GM13976 (cell line): Measurements from ENCODE around the gene SCUBE1.
A peak's percentile ranks its signal among the peaks of the same experiment; 100 is the strongest.

ENCODE experiments used
- DNase-seq: peaks from one replicate; pipeline ENCODE4 v3.0.0; 2012; ENCODE audit warnings: low spot score
- in situ Hi-C: fragments of 300-500 bp; cut with MboI; formaldehyde crosslinking; loops from one replicate; pipeline ENCODE4 v1.12.0; 2022; ENCODE audit warnings: low sequenced_read_pairs, mixed read lengths, inconsistent platforms; ENCODE audit not compliant: unreplicated experiment
- TF ChIP-seq, protein P1 (sequence below): IDR thresholded peaks from 2 replicates; pipeline ENCODE4 v1.5.1; 2012; ENCODE audit warnings: borderline replicate concordance, mild to moderate bottlenecking; ENCODE audit not compliant: insufficient read depth; ENCODE audit errors: extremely low read depth, missing control alignments, control extremely low read depth

SCUBE1 gene

DNA sequence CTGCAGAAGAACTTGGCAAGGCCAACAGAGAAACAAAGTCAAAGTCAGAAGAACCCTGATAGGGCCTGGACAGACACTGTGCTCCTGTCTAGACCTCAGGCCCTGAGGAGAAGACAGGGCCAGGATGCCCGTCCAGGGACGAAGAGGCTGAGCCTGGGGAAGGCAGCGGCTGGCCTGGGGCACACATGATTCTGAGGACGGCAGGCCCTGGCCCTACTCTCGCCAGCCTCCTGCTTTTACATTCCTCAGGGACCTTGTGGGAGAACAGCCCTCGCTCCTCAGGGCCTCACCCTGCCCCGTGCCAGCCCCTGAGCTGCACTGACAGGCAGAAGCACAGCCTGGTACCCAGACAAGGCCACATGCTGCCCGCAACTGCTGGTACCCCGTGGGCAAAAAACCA is 112.6 kb downstream of the SCUBE1 start:
- TF ChIP-seq, protein P1, sequence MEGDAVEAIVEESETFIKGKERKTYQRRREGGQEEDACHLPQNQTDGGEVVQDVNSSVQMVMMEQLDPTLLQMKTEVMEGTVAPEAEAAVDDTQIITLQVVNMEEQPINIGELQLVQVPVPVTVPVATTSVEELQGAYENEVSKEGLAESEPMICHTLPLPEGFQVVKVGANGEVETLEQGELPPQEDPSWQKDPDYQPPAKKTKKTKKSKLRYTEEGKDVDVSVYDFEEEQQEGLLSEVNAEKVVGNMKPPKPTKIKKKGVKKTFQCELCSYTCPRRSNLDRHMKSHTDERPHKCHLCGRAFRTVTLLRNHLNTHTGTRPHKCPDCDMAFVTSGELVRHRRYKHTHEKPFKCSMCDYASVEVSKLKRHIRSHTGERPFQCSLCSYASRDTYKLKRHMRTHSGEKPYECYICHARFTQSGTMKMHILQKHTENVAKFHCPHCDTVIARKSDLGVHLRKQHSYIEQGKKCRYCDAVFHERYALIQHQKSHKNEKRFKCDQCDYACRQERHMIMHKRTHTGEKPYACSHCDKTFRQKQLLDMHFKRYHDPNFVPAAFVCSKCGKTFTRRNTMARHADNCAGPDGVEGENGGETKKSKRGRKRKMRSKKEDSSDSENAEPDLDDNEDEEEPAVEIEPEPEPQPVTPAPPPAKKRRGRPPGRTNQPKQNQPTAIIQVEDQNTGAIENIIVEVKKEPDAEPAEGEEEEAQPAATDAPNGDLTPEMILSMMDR = no peak
- in situ Hi-C loops = no loop called here
- no peak for DNase-seq

DNA sequence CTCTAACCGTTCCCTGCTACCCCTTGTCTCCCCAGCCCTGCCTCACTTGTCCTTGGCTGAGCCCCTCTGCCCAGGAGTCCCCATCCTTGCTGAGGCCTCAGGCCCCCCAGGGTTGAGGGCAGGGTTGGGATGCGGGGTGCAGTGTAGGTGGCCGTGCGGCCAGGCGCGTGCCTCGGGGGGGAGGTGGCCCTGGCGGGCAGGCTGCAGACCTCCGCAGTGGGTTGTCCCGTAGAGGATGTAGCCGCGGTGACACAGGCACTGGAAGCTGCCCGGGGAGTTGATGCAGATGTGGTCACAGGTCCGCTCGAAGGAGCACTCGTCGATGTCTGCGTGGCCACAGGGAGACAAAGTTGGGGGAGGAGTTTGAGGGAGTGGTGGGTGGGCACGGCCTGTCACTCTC is 114.3 kb downstream of the SCUBE1 start:
- TF ChIP-seq, protein P1 = no peak
- DNase-seq = no peak
- in situ Hi-C loops = no loop called here

DNA sequence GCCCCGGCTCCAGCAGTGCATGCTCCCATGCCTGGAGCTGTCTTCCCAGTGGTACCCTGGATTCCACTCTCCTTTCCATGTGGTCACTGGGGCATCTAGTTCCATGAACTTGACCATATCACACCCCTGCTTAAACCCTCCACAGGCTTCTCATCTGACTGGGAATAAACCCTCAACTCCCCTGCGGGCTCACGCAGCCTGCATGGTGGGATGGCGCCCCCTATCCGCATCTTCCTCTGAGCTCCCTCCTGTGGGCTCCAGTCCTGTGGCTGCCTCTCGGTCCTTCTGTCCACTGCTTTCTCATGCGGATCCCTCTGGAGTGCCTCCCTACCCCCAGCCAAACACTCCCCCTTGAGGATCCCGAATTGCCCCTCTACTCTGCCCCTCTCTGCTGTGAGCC is 114.8 kb downstream of the SCUBE1 start:
- TF ChIP-seq, protein P1 = peak; percentile 17
- peak; percentile 57 for DNase-seq
- in situ Hi-C loops = no loop called here

DNA sequence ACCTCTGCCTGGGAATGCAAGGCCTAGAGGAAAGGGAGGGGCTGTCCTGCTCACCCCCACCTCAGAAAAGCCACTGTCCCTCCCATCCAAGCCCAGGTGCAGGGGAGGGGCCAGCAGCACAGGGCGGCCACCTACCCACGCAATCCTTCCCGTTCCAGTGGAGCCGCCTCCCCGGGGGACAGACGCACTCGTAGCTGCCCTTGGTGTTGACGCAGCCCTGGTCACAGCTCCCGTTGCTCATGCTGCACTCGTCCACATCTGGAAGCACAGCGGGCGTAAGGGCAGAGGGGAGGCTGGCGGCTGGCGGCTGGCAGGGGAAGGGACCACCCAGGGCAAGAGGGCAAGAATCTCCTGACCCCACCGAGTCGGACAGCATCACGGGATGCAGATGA is 115.9 kb downstream of the SCUBE1 start:
- TF ChIP-seq, protein P1 = no peak
- DNase-seq = no peak
- in situ Hi-C loops = no loop called here

DNA sequence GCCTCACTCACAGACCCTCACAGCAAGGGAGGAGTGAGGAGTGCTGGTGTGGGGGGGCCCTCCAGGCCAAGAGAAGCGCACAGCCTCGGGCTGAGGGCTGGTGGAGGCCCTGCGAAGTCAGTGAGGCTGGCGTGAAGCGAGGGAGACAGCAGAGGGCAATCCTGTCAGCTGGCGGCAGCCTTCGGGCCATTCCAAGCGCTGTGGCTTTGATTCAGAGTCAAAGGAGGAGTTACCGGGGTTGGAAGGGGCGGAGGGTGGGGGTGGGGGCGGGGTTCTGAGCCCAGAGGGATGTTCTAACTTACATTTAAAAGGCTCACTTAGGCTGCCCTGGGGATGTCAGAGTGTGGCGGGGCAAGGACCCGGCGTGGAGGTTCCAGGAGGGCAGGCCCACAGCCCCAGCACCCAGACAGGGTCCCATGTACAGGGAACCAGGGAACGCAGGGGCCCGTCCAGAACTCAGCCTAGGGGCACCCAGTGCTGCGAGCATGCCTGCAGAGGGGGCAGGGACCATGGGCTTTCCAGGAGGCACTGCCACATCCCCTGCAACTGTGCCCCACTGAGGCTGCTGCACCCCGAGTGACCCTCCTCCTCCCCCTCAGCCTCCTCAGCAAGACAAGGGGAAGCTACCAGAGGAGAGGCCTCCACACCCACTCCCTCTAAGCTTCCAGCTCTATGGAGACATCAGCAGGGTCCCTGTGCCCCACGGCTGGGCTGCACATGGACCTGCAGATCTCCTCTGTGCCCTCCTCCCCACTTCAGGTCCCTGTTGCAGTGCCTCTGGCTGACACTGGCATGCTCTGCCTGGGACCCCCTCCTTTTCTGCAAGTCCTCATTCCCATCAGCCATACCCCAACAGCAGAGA is 116.6 kb downstream of the SCUBE1 start:
- TF ChIP-seq, protein P1 = no peak
- no peak for DNase-seq
- in situ Hi-C loops = no loop called here

DNA sequence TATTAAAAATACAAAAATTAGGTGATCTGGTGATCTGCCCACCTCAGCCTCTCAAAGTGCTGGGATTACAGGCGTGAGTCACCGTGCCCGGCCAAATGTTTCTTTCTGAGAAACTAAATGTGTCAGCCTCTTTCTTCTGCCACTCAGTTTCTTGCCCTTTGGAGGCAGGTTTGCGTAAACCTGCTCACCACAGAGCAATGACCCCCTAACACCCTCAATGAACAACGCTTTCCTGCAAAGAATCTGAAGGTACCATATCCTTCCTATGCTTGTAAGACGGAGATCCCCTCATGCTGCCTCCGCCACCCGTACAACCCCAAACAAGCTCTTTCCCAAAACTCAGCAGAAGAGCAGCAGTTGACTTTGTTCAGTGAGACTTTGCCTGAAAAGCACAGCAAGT is 117.6 kb downstream of the SCUBE1 start:
- in situ Hi-C loops = no loop called here
- DNase-seq = no peak
- TF ChIP-seq, protein P1 = no peak

DNA sequence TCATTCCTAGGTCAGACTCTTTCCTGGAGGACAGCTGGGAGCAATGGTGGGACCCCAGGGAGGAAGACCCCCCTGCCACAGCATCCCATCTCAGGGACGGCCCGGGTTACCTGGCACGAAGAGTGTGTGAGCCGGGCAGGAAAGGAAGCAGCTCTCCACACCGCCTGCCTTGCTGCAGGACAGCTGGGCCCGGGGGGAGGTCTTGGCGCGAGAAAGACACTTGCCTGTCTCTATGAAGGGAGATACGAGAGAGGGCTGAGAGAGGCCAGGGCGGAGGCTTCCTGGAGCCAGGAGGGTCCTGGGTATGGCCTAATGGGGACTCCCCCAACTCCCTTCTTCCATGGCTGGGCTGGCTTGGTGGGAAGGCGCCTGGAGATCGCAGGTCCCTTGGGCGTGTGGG is 120.2 kb downstream of the SCUBE1 start:
- in situ Hi-C loops = no loop called here
- TF ChIP-seq, protein P1 = no peak
- DNase-seq = no peak
